GM21423 (cell line): Measurements from ENCODE around the gene DDX51.
"Not testable (repeated sequence)": the region's sequence is repeated elsewhere in the genome, so short reads cannot be mapped to it uniquely, and the experiment has no call there.

ENCODE experiments used
- ATAC-seq: cut with Tn5 transposase; IDR thresholded peaks from one replicate; pipeline ENCODE4 v1.9.1; 2021; ENCODE audit warnings: mild to moderate bottlenecking, moderate library complexity; ENCODE audit not compliant: unreplicated experiment

Gene DDX51

DNA sequence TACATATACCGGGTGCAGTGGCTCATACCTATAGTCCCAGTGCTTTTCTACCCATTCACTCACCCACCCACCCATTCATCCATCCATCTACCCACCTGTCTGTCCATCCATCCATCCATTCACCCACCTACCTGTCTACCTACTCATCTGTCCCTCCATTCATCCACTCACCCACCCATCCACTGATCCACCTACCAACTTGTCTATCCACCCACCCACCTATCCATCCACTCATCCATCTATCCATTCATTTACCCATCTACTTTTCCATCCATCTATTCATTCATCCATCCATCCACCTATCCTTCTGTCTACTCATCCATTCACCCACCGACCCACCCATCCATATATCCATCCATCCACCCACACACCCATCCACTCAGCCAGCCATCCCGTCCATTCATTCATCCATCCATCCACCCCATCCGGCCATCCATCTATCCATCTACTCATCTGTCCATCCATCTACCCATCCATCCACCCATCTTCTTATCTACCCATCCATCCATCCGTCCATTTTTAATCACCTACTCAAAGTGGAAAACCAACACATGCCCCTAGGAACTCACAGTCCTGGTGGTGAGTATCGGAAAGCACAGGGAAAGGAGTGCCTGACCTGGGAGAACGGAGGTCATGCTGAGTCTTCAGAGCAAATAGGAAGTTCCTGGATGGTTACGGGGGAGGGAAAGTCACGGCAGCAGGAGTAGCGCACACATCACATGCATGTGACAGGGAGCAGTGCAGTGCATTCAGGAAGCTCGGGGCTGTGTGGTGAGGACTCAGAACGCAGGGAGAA, 20.0 kb downstream of the DDX51 start:
- ATAC-seq, result no peak

GRCh38 chr12:132121283-132121682, 22.8 kb downstream of the DDX51 start:
- no peak for ATAC-seq

GRCh38 chr12:132118876-132119275, 25.2 kb downstream of the DDX51 start:
- ATAC-seq, result no peak

DNA sequence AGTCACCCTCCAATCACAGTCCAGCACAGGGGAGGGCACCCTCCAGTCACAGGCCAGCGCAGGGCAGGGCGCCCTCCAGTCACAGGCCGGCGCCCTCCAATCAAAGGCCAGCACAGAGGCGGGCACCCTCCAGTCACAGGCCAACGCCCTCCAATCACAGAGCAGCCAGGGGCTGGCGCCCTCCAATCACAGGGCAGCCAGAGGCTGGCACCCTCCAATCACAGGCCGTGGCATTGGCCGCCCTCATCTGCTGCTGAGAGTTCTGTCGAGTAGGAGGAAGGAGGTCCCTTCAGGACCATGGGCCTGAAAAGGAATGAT, 26.6 kb downstream of the DDX51 start:
- ATAC-seq, result no peak

DNA sequence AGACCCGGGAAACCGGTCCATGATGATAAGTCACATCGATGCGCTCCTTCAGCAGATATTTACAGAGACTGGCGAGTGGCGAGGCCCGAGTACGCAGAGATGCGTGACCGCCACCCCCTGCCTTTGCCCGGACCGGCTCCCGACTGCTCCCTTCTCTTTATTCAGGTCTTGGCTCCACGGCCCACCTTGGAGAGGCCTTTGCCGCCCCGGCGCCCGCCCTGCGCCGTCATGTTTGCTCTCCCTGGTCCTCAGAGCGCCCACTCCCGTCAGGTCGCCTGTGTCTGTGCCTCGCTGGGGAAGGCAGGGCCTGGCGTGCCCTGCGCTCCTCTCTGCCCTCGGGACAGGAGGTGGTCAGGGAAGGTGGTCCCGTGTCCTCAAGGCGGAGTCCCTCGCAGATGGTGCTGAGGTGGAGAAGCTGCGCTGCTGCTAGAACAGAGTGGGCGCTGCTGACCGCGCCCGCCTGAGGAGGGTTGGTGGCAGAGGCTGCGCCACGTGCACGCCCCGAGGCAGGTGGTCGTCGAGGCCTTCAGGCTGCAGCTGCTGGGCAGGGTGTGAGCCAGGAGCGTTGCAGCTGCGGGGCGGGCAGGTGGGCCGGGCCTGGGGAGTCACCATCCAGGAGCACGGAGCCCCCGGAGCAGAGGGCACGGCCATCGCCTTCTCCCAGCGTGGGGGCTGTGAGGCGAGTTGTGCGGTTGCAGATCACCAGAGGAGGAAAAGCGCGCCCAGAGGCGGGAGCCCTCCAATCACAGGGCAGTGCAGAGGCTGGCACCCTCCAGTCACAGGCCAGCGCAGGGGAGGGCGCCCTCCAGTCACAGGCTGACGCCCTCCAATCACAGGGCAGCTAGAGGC, 27.2 kb downstream of the DDX51 start:
- no peak for ATAC-seq

DNA sequence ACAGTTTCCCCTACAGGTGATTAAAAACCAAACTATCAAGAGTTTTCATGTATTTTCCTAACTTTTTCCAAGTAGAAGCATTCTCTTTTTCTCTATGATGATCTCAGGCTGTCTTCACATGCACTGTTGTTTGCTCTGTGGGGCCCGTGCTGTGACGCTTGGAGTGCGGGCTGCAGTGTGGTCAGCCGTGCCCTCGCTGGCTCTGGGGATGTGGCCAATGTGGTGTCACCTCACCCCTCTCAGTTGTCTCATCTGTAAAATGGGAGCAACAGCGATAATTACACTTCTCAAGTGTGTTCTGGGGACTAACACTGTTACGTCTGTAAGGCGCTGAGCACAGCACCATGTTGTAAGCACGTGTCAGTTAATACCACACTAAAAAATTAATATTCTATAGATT, 28.6 kb downstream of the DDX51 start:
- no peak for ATAC-seq

DNA sequence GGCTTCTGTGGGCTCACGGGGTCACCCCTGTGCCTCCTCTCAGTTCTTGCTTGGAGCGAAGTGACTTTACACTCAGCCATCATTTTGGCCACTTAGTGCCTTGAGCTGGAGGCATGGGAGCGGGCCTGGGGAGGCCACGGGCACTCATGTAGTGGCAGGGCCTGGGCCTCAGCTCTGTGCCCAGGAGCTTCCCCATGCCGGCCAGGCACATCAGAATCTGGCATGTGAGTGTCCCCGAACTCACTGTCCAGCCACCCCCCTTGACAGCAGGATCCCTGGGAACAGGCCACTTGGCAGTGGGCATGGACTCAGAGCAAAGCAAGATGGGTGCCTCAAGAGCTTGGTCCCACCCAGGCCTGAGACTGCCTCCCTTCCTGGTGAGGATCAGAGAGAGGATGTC, 29.5 kb downstream of the DDX51 start:
- ATAC-seq, result no peak

GRCh38 chr12:132111654-132112304, 32.3 kb downstream of the DDX51 start:
- ATAC-seq, result no peak

- no peak for ATAC-seq
Observed at GRCh38 chr12:132110677-132111076, 33.4 kb downstream of the DDX51 start.

DNA sequence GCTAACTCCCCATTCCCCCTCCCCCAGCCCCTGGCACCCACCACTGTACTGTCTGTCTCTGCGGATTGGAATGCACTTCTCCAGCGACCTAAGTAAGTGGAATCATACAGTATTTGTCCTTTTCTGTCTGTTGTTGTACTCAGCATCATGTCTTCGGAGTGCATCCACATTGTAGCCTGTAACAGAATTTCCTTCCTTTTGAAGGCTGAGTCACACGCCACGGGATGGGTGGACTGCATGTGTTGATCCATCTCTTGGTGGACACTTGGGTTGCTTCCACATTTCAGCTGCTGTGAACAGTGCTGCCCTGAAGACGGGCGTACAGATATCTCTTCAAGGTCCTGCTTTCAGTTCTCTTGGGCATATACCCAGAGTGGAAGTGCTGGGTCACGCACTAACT, 34.4 kb downstream of the DDX51 start:
- ATAC-seq, result no peak

DNA sequence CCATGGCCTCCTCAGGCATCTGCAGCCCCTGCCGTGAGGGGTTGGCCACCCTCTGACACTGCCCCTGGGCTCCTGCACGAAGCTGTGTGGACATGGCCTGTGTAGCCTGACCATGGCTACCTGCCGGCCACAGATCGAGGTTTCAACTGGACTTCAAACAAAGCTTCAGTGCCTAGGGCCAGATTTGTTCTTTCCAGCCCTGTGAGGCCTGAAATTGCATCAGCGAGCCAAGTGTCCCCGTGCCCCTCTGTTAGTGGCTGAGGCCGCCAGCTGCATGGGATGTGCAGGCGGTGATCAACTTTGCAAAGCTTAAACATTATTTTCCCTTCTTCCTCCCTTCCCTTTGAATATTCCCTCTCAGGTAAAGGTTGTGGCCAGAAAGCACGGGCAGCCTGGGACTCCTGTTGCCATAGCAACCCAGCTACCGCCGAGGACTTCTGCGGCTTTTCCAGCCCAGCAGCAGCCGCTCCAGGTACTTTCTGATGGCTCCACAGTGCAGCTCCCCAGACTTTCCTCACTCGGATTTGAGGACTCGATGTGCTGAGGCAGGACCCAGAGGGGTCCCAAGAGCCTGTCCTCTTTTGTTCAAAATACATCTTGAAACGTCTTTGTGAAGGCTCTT, 35.8 kb downstream of the DDX51 start:
- no peak for ATAC-seq

GRCh38 chr12:132106921-132107320, 37.2 kb downstream of the DDX51 start:
- ATAC-seq, result no peak

GRCh38 chr12:132105467-132105866, 38.7 kb downstream of the DDX51 start:
- ATAC-seq, result no peak

DNA sequence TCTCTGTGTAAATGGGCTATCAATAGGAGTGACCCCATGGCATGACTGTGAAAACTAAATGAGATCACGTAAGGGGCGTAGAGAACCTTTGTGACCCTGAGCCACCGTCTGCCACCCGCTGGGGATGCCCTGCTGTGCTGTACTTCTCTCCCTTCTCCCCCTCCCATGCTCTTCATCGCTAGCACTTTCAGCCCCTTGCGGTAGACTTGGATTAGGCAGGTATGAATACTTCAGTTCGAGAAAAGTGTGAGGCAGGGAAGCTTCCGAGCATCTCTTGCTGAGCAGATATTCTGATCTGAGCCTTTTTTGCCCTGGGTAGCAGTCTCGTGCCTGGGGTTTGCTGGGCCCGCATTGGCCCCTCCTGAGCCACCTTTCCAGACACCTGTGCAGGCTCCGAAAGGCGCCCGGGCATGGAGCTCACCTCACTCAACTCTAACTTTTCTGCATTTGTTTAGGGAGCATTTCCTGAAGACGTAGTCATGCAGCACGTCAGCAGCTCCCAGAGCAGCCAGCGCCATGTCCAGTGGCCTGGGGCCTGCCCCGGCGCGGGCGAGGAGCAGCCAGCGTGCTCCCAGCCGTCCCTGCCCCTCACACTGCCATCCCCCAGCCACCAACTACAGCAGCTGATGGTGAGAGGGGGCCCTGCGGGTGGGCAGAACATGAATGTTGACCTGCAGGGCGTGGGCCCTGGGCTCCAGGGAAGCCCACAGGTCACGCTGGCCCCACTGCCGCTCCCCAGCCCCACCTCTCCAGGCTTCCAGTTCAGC, 40.4 kb downstream of the DDX51 start:
- no peak for ATAC-seq

DNA sequence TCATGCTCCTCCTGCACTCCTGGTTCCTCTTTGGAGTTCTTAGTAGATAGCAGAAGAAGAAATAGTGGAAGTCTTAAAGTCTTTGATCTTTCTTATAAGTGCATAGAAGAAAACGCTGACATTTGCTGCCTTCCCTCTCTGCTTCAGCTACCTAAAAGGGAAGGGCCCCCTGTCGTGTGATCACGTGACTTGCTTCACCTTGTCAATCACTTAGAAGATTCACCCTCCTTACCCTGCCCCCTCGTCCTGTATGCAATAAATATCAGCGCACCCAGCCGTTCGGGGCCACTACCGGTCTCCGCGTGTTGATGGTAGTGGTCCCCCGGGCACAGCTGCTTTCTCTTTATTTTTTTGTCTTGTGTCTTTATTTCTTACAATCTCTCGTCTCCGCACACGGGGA, 41.0 kb downstream of the DDX51 start:
- ATAC-seq, result not testable (repeated sequence)

- ATAC-seq, result no peak
Observed at GRCh38 chr12:132102297-132102696, 41.8 kb downstream of the DDX51 start.

DNA sequence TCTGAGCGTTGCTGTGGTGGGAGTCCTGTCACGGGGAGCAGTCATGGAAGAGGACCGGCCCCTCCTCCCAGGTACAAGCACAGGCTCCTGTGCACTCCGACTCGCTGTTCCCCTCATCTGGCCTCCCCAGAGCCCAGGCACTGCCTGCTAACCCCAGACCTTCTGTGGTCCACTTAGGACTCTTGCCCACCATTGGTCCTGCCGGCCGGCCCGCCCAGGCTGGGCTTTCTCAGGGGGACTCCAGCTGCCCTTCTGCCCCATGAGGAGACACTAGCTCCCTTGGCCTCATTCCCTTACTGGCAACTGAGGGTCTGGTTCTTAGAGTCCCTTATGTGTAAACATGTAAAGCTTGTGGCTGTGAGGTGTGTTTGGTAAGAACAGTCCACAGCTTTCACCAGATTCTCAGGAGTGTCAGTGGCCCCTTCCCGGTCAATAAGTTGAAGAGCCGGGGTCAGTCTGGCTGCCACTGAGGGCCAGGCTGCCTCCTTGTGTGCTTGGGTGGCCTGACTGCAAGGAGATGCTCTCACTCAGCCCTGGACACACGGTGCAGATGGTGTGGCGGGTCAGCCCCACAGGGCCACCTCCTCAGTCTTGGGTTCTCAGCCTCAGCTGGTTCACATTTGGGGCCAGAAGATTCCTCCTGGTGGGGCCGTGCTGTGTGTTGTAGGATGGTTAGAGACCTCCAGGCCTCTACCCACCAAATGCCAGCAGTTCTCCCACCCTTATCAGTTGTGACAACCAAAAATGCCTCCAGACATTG, 43.6 kb downstream of the DDX51 start:
- no peak for ATAC-seq

DNA sequence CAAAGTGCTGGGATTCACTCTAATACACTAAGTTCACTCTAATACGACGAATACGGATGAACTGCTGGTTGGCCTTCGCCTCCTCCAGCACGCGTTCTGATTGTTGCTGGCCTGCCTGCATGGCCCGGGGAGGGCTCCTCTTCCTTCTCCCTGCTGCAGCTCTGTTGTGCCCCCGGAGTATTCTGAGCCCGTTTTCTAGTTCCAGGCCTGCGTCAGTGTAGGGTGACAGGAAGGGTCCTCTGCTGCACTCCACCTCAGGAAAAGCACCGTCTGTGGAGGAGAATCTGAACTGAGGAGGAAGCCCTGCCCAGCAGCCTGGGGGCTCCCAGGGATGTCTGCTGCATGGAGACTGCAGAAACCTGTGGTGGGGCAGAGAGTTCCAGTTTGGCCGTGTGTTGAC, 44.4 kb downstream of the DDX51 start:
- ATAC-seq, result no peak

- ATAC-seq, result no peak
Observed at GRCh38 chr12:132095520-132096409, 48.4 kb downstream of the DDX51 start.
